ENCODE measurements around the gene TCTN1.

TCTN1 gene

GRCh38 chr12:110658242-110658641 lies 44.3 kb downstream of the TCTN1 start:
- TF ChIP-seq EZH2 (IDR thresholded peaks at IDR 0.05; ENCODE audit: borderline replicate concordance, low read depth, low read length, severe bottlenecking) (no peak), CTCF (IDR thresholded peaks at IDR 0.05; ENCODE audit: borderline replicate concordance, extremely low read depth, low read length, poor library complexity, severe bottlenecking) (no peak)
- no peak overlapping the region for H3K4me2 ChIP-seq (ENCODE audit: insufficient read depth, low read length)
- no peak overlapping the region for H2AFZ ChIP-seq (ENCODE audit: low read depth, low read length)
- no peaks in the 10 kb centered on the region for H4K20me1 ChIP-seq (ENCODE audit: insufficient read depth, low read length)
- H3K36me3 ChIP-seq (ENCODE audit: insufficient read depth, low read length), result peaks cover 6% of the 10 kb centered on the region; the same call in 1 of the 2 replicates
- no peak overlapping the region for H3K27ac ChIP-seq (ENCODE audit: low read length)
- no peaks in the 10 kb centered on the region for H3K27me3 ChIP-seq (ENCODE audit: insufficient read depth, low read length, poor library complexity)
- DNase-seq (no peak), ATAC-seq (ENCODE audit: insufficient read depth, low read depth) (no peak)
- no peaks in the 10 kb centered on the region for H3K4me1 ChIP-seq (ENCODE audit: insufficient read depth, low read length)
- H3K4me3 ChIP-seq (ENCODE audit: low read depth in 1 of 2, low read length in 2 of 2), result no peak overlapping the region
- no peak overlapping the region for H3K9ac ChIP-seq (ENCODE audit: low read depth, low read length)
- H3K9me3 ChIP-seq (ENCODE audit: insufficient read depth, low read length, severe bottlenecking), result no peaks in the 10 kb centered on the region
- H3K79me2 ChIP-seq (ENCODE audit: insufficient read depth, low read length), result no peaks in the 10 kb centered on the region

- H3K4me3 ChIP-seq (ENCODE audit: low read depth in 1 of 2, low read length in 2 of 2), result no peak overlapping the region
- no peaks in the 10 kb centered on the region for H4K20me1 ChIP-seq (ENCODE audit: insufficient read depth, low read length)
- TF ChIP-seq EZH2 (IDR thresholded peaks at IDR 0.05; ENCODE audit: borderline replicate concordance, low read depth, low read length, severe bottlenecking) (no peak), CTCF (IDR thresholded peaks at IDR 0.05; ENCODE audit: borderline replicate concordance, extremely low read depth, low read length, poor library complexity, severe bottlenecking) (no peak)
- no peaks in the 10 kb centered on the region for H3K27me3 ChIP-seq (ENCODE audit: insufficient read depth, low read length, poor library complexity)
- no peaks in the 10 kb centered on the region for H3K4me1 ChIP-seq (ENCODE audit: insufficient read depth, low read length)
- H2AFZ ChIP-seq (ENCODE audit: low read depth, low read length), result no peak overlapping the region
- H3K79me2 ChIP-seq (ENCODE audit: insufficient read depth, low read length), result no peaks in the 10 kb centered on the region
- H3K4me2 ChIP-seq (ENCODE audit: insufficient read depth, low read length), result no peak overlapping the region
- peaks cover 6% of the 10 kb centered on the region; the same call in 1 of the 2 replicates for H3K36me3 ChIP-seq (ENCODE audit: insufficient read depth, low read length)
- ATAC-seq (ENCODE audit: insufficient read depth, low read depth) (no peak), DNase-seq (no peak)
- no peak overlapping the region for H3K27ac ChIP-seq (ENCODE audit: low read length)
- no peaks in the 10 kb centered on the region for H3K9me3 ChIP-seq (ENCODE audit: insufficient read depth, low read length, severe bottlenecking)
- no peak overlapping the region for H3K9ac ChIP-seq (ENCODE audit: low read depth, low read length)
Measured at GRCh38 chr12:110658878-110659277, 44.9 kb downstream of the TCTN1 start.

GRCh38 chr12:110661337-110661972 lies 47.5 kb downstream of the TCTN1 start:
- no peak overlapping the region for H3K4me3 ChIP-seq (ENCODE audit: low read depth in 1 of 2, low read length in 2 of 2)
- TF ChIP-seq EZH2 (IDR thresholded peaks at IDR 0.05; ENCODE audit: borderline replicate concordance, low read depth, low read length, severe bottlenecking) (no peak), CTCF (IDR thresholded peaks at IDR 0.05; ENCODE audit: borderline replicate concordance, extremely low read depth, low read length, poor library complexity, severe bottlenecking) (no peak)
- no peak overlapping the region for H2AFZ ChIP-seq (ENCODE audit: low read depth, low read length)
- no peak overlapping the region for H3K4me2 ChIP-seq (ENCODE audit: insufficient read depth, low read length)
- H3K36me3 ChIP-seq (ENCODE audit: insufficient read depth, low read length), result no peaks in the 10 kb centered on the region; the same call in 1 of the 2 replicates
- no peaks in the 10 kb centered on the region for H4K20me1 ChIP-seq (ENCODE audit: insufficient read depth, low read length)
- H3K4me1 ChIP-seq (ENCODE audit: insufficient read depth, low read length), result no peaks in the 10 kb centered on the region
- peaks cover 9% of the 10 kb centered on the region for H3K9me3 ChIP-seq (ENCODE audit: insufficient read depth, low read length, severe bottlenecking)
- H3K27ac ChIP-seq (ENCODE audit: low read length), result no peak overlapping the region
- H3K27me3 ChIP-seq (ENCODE audit: insufficient read depth, low read length, poor library complexity), result no peaks in the 10 kb centered on the region
- no peak overlapping the region for H3K9ac ChIP-seq (ENCODE audit: low read depth, low read length)
- ATAC-seq (ENCODE audit: insufficient read depth, low read depth) (no peak), DNase-seq (no peak)
- H3K79me2 ChIP-seq (ENCODE audit: insufficient read depth, low read length), result no peaks in the 10 kb centered on the region
